K562 (cell line): Measurements from ENCODE around the gene HPRT1. TPM values are rescaled to one million over a fixed set of nuclear protein-coding genes. Genes with fewer than 3 reads are reported as not detected.

Experiments
- ATAC-seq: fragments of 200-7000 bp; cut with Tn5 transposase; 3 replicates; pipeline ENCODE4 v1.9.1; 2020; ENCODE audit warnings: moderate library complexity
- BruUV-seq: library from RNA; stranded (reverse); fragments of 400-500 nt; replicated peaks from 2 replicates; lab custom pipeline; 2021; lab: Mats Ljungman, UMichigan
- CTCF ChIA-PET: fragments of 300-600 bp; formaldehyde crosslinking; extraction: SDS; loops from one replicate; lab custom pipeline; 2021; ENCODE audit warnings: low intra/inter-chr PET ratio; lab: Yijun Ruan, JAX
- POLR2A ChIA-PET: fragments of 300-600, 350-650 bp; sonication (Branson Sonifier 250); formaldehyde crosslinking; extraction: SDS; loops from one replicate; lab custom pipeline; 2021; ENCODE audit warnings: antibody characterized with exemption, inconsistent platforms; lab: Yijun Ruan, JAX
- DNase-seq, 4 experiments: peaks; one replicate each; pipeline versions ENCODE4 v3.0.0 to v3.0.0-alpha.2; 2011 to 2018; ENCODE audit warnings: low spot score in 3 of 4, mixed read lengths in 3 of 4; ENCODE audit errors: extremely low read depth in 1 of 4
- FAIRE-seq: peaks from 2 replicates; lab custom pipeline; 2011; peaks lifted over from hg19 to GRCh38; lab: Jason Lieb, UNC
- H2AFZ ChIP-seq: 2 replicates; pipeline ENCODE4 v1.6.0; 2011; ENCODE audit warnings: low read depth, low read length, control low read depth, inconsistent platforms
- H3K27ac ChIP-seq: fragments of 200-600 bp; 3 replicates; pipeline ENCODE4 v1.8.0; 2011; ENCODE audit warnings: low read depth, mild to moderate bottlenecking, control low read depth, inconsistent platforms, low read length, moderate library complexity, mixed read lengths; ENCODE audit errors: extremely low read depth
- H3K27me3 ChIP-seq, 2 experiments: fragments of 300-600 bp in 1 of 2; 2 replicates in 1 of 2; 3 replicates in 1 of 2; pipeline versions ENCODE4 v1.6.0 to v1.8.0; 2011; ENCODE audit warnings: inconsistent platforms in 2 of 2, low read length in 2 of 2, mild to moderate bottlenecking in 1 of 2, mixed read lengths in 1 of 2, moderate library complexity in 1 of 2; ENCODE audit not compliant: control insufficient read depth in 2 of 2, insufficient read depth in 2 of 2
- H3K36me3 ChIP-seq: fragments of 300-600 bp; 3 replicates; pipeline ENCODE4 v1.8.0; 2011; ENCODE audit warnings: mild to moderate bottlenecking, low read length, inconsistent platforms; ENCODE audit not compliant: control insufficient read depth, insufficient read depth
- H3K4me1 ChIP-seq, 2 experiments: fragments of 200-600 bp in 1 of 2; replicated peaks in 1 of 2; 2 replicates in 1 of 2; 3 replicates in 1 of 2; pipeline versions ENCODE4 v1.5.1 to v1.8.0; 2011; ENCODE audit warnings: inconsistent platforms in 2 of 2, low read length in 2 of 2, mild to moderate bottlenecking in 1 of 2, mixed read lengths in 1 of 2, moderate library complexity in 1 of 2; ENCODE audit not compliant: control insufficient read depth in 2 of 2, insufficient read depth in 2 of 2
- H3K4me2 ChIP-seq: 2 replicates; pipeline ENCODE4 v1.6.1; 2011; ENCODE audit warnings: low read length, control low read depth, inconsistent platforms, mixed read lengths; ENCODE audit not compliant: insufficient read depth
- H3K4me3 ChIP-seq: fragments of 200-600 bp; sonication (generic), shearing (Covaris generic); 2 replicates; pipeline ENCODE4 v1.5.1; 2016; ENCODE audit warnings: control low read depth, inconsistent platforms
- H3K79me2 ChIP-seq: fragments of 200-600 bp; 3 replicates; pipeline ENCODE4 v1.8.0; 2011; ENCODE audit warnings: low read length, inconsistent platforms; ENCODE audit not compliant: control insufficient read depth, insufficient read depth
- H3K9ac ChIP-seq, 2 experiments: 2 replicates each; pipeline versions ENCODE4 v1.6.0 to v1.6.1; 2011; ENCODE audit warnings: low read depth in 2 of 2, low read length in 2 of 2, control low read depth in 1 of 2, inconsistent platforms in 1 of 2, mild to moderate bottlenecking in 1 of 2, mixed read lengths in 1 of 2; ENCODE audit not compliant: insufficient read depth in 1 of 2
- H3K9me1 ChIP-seq: one replicate; pipeline ENCODE4 v1.6.0; 2011; ENCODE audit warnings: inconsistent platforms, mild to moderate bottlenecking, low read length, moderate library complexity; ENCODE audit not compliant: control insufficient read depth, insufficient read depth
- H3K9me3 ChIP-seq: replicated peaks from 2 replicates; pipeline ENCODE4 v1.5.1; 2011; ENCODE audit warnings: low read depth, low read length, inconsistent platforms; ENCODE audit not compliant: control insufficient read depth, insufficient read depth
- H4K20me1 ChIP-seq: replicated peaks from 2 replicates; pipeline ENCODE4 v1.6.1; 2011; ENCODE audit warnings: low read length, inconsistent platforms, mixed read lengths; ENCODE audit not compliant: control insufficient read depth, insufficient read depth
- HMBOX1 ChIP-seq: sonication (generic); IDR thresholded peaks from 2 replicates; pipeline ENCODE4 v1.6.1; 2016
- KAT7 ChIP-seq: sonication (generic); formaldehyde crosslinking; IDR thresholded peaks from 2 replicates; pipeline ENCODE4 v1.8.0; 2022; ENCODE audit warnings: missing genetic modification reagents, mild to moderate bottlenecking, borderline replicate concordance
- LARP7 ChIP-seq: fragments of 450-650 bp; IDR thresholded peaks from 2 replicates; pipeline ENCODE4 v1.6.1; 2016
- MEIS2 ChIP-seq: fragments of 450-650 bp; IDR thresholded peaks from 2 replicates; pipeline ENCODE4 v1.6.1; 2014; ENCODE audit warnings: mild to moderate bottlenecking; ENCODE audit not compliant: partially characterized antibody
- TAL1 ChIP-seq: fragments of 450-650 bp; IDR thresholded peaks from 2 replicates; pipeline ENCODE4 v1.6.1; 2016; ENCODE audit warnings: mild to moderate bottlenecking
- ZNF583 ChIP-seq: fragments of 250-450 bp; sonication (Bioruptor Pico); IDR thresholded peaks from 2 replicates; pipeline ENCODE4 v1.4.0; 2020
- ZNF76 ChIP-seq: fragments of 250-450 bp; sonication (Bioruptor Pico); IDR thresholded peaks from 2 replicates; pipeline ENCODE4 v1.4.0; 2020; ENCODE audit warnings: mild to moderate bottlenecking, moderate library complexity, borderline replicate concordance
- whole genome bisulfite sequencing: fragments of 100-300 bp; shearing (Covaris generic); methylation state at CpG from one replicate; pipeline ENCODE4 v1.1.6; 2016; ENCODE audit warnings: low coverage, mixed read lengths; ENCODE audit not compliant: insufficient coverage; ENCODE audit errors: missing lambda C conversion rate; 5-methylcytosine and 5-hydroxymethylcytosine counted together
- in situ Hi-C: fragments of 300-500 bp; cut with MboI; formaldehyde crosslinking; loops from 4 replicates; pipeline ENCODE4 v1.15.0; 2018; ENCODE audit warnings: inconsistent platforms, mixed read lengths
- intact Hi-C: fragments of 100-400 bp; cut with micrococcal nuclease; formaldehyde crosslinking; loops from 2 replicates; pipeline ENCODE4 v1.14.2; 2022
- polyA plus RNA-seq, 8 experiments: library from polyadenylated mRNA; depleted of rRNA in 4 of 8; stranded (reverse) in 5 of 8; unstranded in 3 of 8; fragments of >200 nt; fragmentation: Nextera tagmentation in 2 of 8; fragmentation: Illumina TruSeq in 1 of 8; extraction: Ambion mirVana in 2 of 8; extraction: Trizol in 1 of 8; gene quantifications; 2 replicates each; pipeline versions ENCODE4 v1.2.1 to v1.2.3, GENCODE V29; 2011 to 2014; ENCODE audit warnings: inconsistent platforms in 1 of 8, missing spikeins in 1 of 8
- total RNA-seq, 7 experiments: library from RNA; depleted of rRNA in 6 of 7; stranded (reverse); fragments of >200 nt in 6 of 7; fragmentation: Illumina TruSeq in 2 of 7; extraction: Trizol in 2 of 7; gene quantifications; 2 replicates each; pipeline versions ENCODE4 v1.2.1 to v1.2.3, GENCODE V29; 2011 to 2021; ENCODE audit warnings: low replicate concordance in 1 of 7
- TF ChIP-seq, protein P1 (sequence below), 2 experiments: IDR thresholded peaks in 1 of 2; conservative IDR thresholded peaks in 1 of 2; 2 replicates each; pipeline ENCODE4 v1.6.1; 2016; ENCODE audit warnings: low read depth in 2 of 2, mild to moderate bottlenecking in 1 of 2, missing compliant biosample characterization in 1 of 2, missing genetic modification characterization in 1 of 2, moderate library complexity in 1 of 2

Gene HPRT1
- total and polyA plus RNA-seq, 9 of the 15 experiments (the other 6 are each of a cell fraction or from before 2014, with no cell fraction given): 24.4 to 158 (median 104) TPM

GRCh38 chrX:134435894-134436293, 24.1 kb upstream of the HPRT1 start:
- Histone ChIP-seq H3K27me3 (no peaks in the 10 kb centered on the region), H2AFZ (no peak overlapping the region), H3K9ac (no peak overlapping the region), H3K4me3 (no peak overlapping the region), H3K79me2 (no peaks in the 10 kb centered on the region), H3K4me2 (no peak overlapping the region), H3K4me1 (no peaks in the 10 kb centered on the region), H3K9me3 (no peaks in the 10 kb centered on the region)
- CTCF ChIA-PET: no interaction called here
- no peak for ATAC-seq
- in situ Hi-C loops: no loop called here
- no TSS peak for BruUV-seq
- WGBS: 83% methylated on average over 4 of the region's 6 CpGs
- FAIRE-seq: no peak
- TF ChIP-seq LARP7: no peak
- TF ChIP-seq, all 486 proteins: peak for 0
- H4K20me1 ChIP-seq: no peaks in the 10 kb centered on the region
- no peaks in the 10 kb centered on the region for H3K9me1 ChIP-seq
- H3K27ac ChIP-seq: no peak overlapping the region
- H3K36me3 ChIP-seq: peaks cover 5% of the 10 kb centered on the region; the same call in 1 of the 3 replicates
- intact Hi-C loops: no loop called here
- POLR2A ChIA-PET: interaction anchor here (0.7 to 1.1 kb wide), 2 partner anchors 12 to 1585 kb away, joined by 3 read pairs; no protein-coding TSS in a partner anchor
- DNase-seq: no peak

- in situ Hi-C loops (no loop called here), intact Hi-C loops (no loop called here)
- H3K4me2 ChIP-seq: no peak overlapping the region
- ChIA-PET POLR2A (no interaction called here), CTCF (no interaction called here)
- H3K9me3 ChIP-seq: no peaks in the 10 kb centered on the region
- H3K9me1 ChIP-seq: no peaks in the 10 kb centered on the region
- WGBS: 77% methylated on average over 2 of the region's 2 CpGs
- H3K27ac ChIP-seq: no peak overlapping the region
- H3K4me3 ChIP-seq: no peak overlapping the region
- ATAC-seq: no peak
- H3K36me3 ChIP-seq: no peaks in the 10 kb centered on the region
- no peak for DNase-seq
- FAIRE-seq: no peak
- H4K20me1 ChIP-seq: no peaks in the 10 kb centered on the region
- H2AFZ ChIP-seq: no peak overlapping the region
- no peaks in the 10 kb centered on the region for H3K79me2 ChIP-seq
- TF ChIP-seq TAL1 (no peak), MEIS2 (no peak), HMBOX1 (no peak), ZNF583 (CRISPR knock-in tag) (no peak), ZNF76 (CRISPR knock-in tag) (no peak), KAT7 (no peak)
- TF ChIP-seq, protein P1, sequence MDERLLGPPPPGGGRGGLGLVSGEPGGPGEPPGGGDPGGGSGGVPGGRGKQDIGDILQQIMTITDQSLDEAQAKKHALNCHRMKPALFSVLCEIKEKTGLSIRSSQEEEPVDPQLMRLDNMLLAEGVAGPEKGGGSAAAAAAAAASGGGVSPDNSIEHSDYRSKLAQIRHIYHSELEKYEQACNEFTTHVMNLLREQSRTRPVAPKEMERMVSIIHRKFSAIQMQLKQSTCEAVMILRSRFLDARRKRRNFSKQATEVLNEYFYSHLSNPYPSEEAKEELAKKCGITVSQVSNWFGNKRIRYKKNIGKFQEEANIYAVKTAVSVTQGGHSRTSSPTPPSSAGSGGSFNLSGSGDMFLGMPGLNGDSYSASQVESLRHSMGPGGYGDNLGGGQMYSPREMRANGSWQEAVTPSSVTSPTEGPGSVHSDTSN (CRISPR knock-in tag; IDR thresholded peaks at IDR 0.05; ENCODE audit: low read depth): no peak
- TF ChIP-seq, protein P1 (tag; conservative IDR thresholded peaks at IDR 0.05; ENCODE audit: low read depth): no peak
- no peaks in the 10 kb centered on the region for H3K27me3 ChIP-seq
- no peaks in the 10 kb centered on the region for H3K4me1 ChIP-seq
- no TSS peak for BruUV-seq
- H3K9ac ChIP-seq: no peak overlapping the region
Observed at GRCh38 chrX:134443020-134443419, 16.9 kb upstream of the HPRT1 start.
